GM18505 (cell line): ENCODE measurements around the gene ADPRH.
"Not testable (repeated sequence)": the region's sequence is repeated elsewhere in the genome, so short reads cannot be mapped to it uniquely, and the experiment has no call there.

Experiments
- ATAC-seq: cut with Tn5 transposase; IDR thresholded peaks from one replicate; pipeline ENCODE4 v1.9.1; 2021; ENCODE audit not compliant: unreplicated experiment
- POLR2A ChIP-seq: IDR thresholded peaks from 4 replicates; pipeline ENCODE4 v1.6.1; 2011; ENCODE audit warnings: borderline replicate concordance; ENCODE audit not compliant: insufficient read depth, insufficient read length; ENCODE audit errors: extremely low read depth

Gene ADPRH

GRCh38 chr3:119579366-119580066 lies at the start of gene ADPRH:
TSS of gene ADPRH (plus strand) at chr3:119579492. CDS start at chr3:119582170, 2,678 bp downstream.
- peak; percentile 88 for TF ChIP-seq POLR2A
- ATAC-seq = peak; percentile 56

- ATAC-seq = no peak
- no peak for TF ChIP-seq POLR2A
Measured at GRCh38 chr3:119529883-119530282, 49.4 kb upstream of the ADPRH start.

DNA sequence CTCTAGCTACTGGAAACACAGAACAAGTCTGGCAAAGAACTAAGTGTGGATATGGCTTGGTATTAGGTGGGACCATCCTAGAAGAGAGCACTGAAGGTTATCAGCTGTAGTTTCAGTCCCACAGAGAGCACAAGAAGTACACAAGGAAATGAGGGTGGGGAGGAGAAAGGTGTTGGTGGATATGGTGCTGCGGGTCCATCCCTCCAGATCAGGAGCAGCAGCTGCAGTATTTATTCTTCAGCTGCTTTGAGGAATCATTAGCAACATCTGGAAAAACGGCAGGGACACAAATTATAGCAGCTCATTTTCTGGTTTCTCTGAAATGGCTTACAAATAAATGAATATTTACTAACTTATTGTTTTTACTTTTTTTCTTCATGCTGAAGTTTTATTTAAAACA lies 48.8 kb upstream of the ADPRH start:
- ATAC-seq = no peak
- no peak for TF ChIP-seq POLR2A

DNA sequence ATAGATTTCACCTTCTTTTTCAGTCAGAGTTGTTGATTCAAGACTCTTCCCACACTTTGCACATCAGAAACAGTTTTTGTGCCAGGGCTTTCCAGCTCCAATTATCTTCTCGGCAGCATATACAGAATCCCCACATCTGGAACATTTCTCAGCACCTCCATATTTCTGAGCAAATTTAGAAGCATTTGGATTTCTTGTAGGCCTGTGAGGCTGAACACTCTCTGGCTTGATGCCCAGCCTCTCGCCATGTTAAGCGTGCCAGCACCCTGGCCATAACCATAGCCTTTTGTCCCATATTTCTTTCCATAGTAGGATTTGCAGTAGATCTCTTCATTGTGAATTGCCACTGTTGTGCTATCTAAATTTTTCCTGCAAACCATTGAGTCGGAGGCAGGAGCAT lies 48.1 kb upstream of the ADPRH start:
- TF ChIP-seq POLR2A = no peak
- ATAC-seq = no peak

- TF ChIP-seq POLR2A = no peak
- ATAC-seq = no peak
Measured at GRCh38 chr3:119534296-119534695, 45.0 kb upstream of the ADPRH start.

DNA sequence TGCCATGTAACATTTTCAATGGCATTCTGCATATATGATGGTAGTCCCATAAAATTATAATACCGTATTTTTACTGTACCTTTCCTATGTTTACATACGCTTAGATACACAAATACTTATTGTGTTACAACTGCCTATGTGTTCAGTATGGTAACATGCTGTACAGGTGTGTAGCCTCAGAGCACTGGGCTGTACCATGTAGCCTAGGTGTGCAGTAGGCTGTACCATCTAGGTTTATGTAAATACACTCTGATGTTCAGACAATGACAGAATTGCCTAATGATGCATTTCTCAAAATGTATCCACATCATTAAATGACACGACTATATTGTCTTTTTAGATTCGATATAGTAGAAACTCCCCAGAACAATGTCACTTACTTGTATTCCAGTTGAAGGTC lies 42.5 kb upstream of the ADPRH start:
- no peak for TF ChIP-seq POLR2A
- no peak for ATAC-seq

DNA sequence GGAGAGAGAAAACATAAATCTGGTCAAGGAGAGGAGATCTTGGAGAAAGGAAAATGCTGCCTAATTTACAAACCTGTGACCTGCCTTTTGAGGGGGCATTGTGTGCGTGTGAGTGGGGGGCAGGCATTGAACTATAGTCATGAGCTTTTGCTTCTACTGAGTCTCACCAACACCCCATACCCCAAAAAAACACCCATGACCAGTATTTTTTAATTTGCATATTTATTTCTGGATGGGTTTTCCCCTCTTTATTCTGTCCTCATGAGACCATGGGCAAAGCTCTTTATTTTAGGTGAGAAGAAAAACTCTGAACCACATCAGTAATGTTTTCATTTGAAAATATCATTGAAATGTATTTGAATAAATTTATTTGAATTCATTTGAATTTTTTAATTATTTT lies 40.5 kb upstream of the ADPRH start:
- ATAC-seq = no peak
- TF ChIP-seq POLR2A = no peak

DNA sequence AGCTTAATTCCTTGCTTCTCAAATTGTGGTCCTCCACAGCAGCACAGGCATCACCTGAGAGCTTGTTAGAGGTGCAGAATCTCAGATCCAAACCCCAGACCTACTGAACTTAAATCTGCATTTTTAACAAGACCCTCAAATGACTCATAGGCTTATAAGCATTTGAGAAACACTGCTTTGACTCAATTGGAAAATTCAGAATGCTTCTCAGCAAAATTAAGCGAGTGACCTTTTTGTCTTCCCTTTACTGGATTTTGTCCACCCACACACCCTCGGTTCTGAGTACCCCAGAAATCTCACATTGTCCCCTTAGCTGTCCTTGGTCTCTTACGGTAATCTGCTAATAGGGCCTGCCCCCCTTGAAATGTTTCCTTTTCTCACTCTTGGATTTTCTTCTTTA lies 37.7 kb upstream of the ADPRH start:
- no peak for TF ChIP-seq POLR2A
- ATAC-seq = no peak

- no peak for ATAC-seq
- TF ChIP-seq POLR2A = no peak
Measured at GRCh38 chr3:119542168-119542767, 37.0 kb upstream of the ADPRH start.

GRCh38 chr3:119543147-119543546 lies 36.1 kb upstream of the ADPRH start:
- TF ChIP-seq POLR2A = no peak
- ATAC-seq = no peak

- no peak for TF ChIP-seq POLR2A
Measured at GRCh38 chr3:119547227-119547626, 32.1 kb upstream of the ADPRH start.

GRCh38 chr3:119548341-119548740 lies 31.0 kb upstream of the ADPRH start:
- no peak for ATAC-seq
- TF ChIP-seq POLR2A = no peak

More at GRCh38 chr3:119547227-119547626, 32.1 kb upstream of the ADPRH start:
- ATAC-seq = no peak

GRCh38 chr3:119550192-119550910 lies 28.9 kb upstream of the ADPRH start:
- ATAC-seq = peak; percentile 35
- peak; percentile 50 for TF ChIP-seq POLR2A

DNA sequence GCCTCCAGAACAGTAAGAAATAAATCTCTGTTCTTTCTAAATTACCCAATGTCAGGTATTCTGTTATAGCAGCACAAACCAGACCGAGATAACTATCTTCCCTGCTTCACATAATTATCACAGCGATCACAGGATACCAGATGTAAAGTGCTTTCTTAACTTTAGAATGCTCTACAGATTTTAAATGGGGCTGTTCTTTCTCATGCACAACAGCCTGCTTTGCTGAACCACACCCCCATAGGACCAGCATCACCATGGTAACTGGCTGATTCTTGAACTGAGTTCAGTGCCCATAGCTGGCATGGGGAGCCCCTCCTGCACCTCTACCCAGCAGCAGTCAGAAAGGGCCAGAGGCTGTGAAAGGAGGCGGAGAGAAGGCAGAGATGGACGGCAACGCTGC lies 27.7 kb upstream of the ADPRH start:
- no peak for TF ChIP-seq POLR2A
- no peak for ATAC-seq

DNA sequence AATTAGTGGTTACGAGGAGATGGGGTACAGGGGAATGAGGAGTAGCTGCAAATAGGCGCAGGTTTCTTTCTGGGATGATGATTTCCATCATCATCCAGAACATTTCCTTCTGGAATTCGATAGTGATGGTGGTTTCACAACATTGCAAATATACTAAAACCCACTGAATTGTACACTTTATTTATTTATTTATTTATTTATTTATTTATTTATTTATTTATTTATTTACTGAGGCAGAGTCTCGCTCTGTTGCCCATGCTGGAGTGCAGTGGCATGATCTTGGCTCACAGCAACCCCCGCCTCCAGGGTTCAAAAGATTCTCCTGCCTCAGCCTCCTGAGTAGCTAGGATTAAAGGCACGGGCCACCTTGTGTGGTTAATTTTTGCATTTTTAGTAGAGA lies 26.4 kb upstream of the ADPRH start:
- ATAC-seq = not testable (repeated sequence)
